AG04450 (cell line): ENCODE data around the gene TMEM232. TPM values are rescaled to one million over a fixed set of nuclear protein-coding genes. Genes with fewer than 3 reads are reported as not detected.

Experiments
- CTCF ChIA-PET: fragments of 300-600, 350-600 bp; formaldehyde crosslinking; extraction: SDS; loops from one replicate; lab custom pipeline; 2022; ENCODE audit warnings: antibody characterized with exemption, inconsistent platforms; lab: Charles Lee
- POLR2A ChIA-PET: fragments of 350-600 bp; formaldehyde crosslinking; extraction: SDS; loops from one replicate; lab custom pipeline; 2021; ENCODE audit warnings: antibody characterized with exemption, inconsistent platforms; lab: Yijun Ruan, JAX
- DNase-seq: peaks from one replicate; pipeline ENCODE4 v3.0.0-alpha.2; 2011; ENCODE audit warnings: low read depth, low spot score
- H3K27ac ChIP-seq: one replicate; pipeline ENCODE4 v1.5.1; 2012; ENCODE audit warnings: low read depth, low read length, control low read depth
- H3K27me3 ChIP-seq: one replicate; pipeline ENCODE4 v1.6.0; 2012; ENCODE audit warnings: low read length; ENCODE audit not compliant: control insufficient read depth, insufficient read depth
- H3K4me3 ChIP-seq: 2 replicates; pipeline ENCODE4 v1.5.1; 2011; ENCODE audit warnings: mild to moderate bottlenecking, low read depth, low read length, control low read depth
- H3K9me3 ChIP-seq: 2 replicates; pipeline ENCODE4 v1.5.1; 2012; ENCODE audit warnings: low read length; ENCODE audit not compliant: control insufficient read depth, insufficient read depth
- CTCF ChIP-seq: IDR thresholded peaks from 2 replicates; pipeline ENCODE4 v1.5.1; 2011; ENCODE audit warnings: low read depth, low read length, control low read depth, inconsistent platforms
- polyA plus RNA-seq: library from polyadenylated mRNA; depleted of rRNA; stranded (reverse); fragments of >200 nt; gene quantifications from 2 replicates; pipeline ENCODE4 v1.2.3, GENCODE V29; 2011

Gene TMEM232
- polyA plus RNA-seq, 1 experiment: 0.95 TPM

GRCh38 chr5:110383231-110383630, 343.2 kb downstream of the TMEM232 start:
- POLR2A ChIA-PET: no interaction called here
- CTCF ChIA-PET: no interaction called here

GRCh38 chr5:110377943-110378342, 348.5 kb downstream of the TMEM232 start:
- Histone ChIP-seq H3K9me3 (no peaks in the 10 kb centered on the region), H3K4me3 (no peak overlapping the region), H3K27ac (no peak overlapping the region), H3K27me3 (no peaks in the 10 kb centered on the region)
- CTCF ChIA-PET: no interaction called here
- POLR2A ChIA-PET: interaction anchor here (0.6 kb wide), 1 partner anchor 556 kb away, joined by 4 read pairs; no protein-coding TSS in a partner anchor
- DNase-seq: no peak
- TF ChIP-seq CTCF: no peak

More at GRCh38 chr5:110383231-110383630, 343.2 kb downstream of the TMEM232 start:
- H3K27ac ChIP-seq: no peak overlapping the region
- no peak overlapping the region for H3K4me3 ChIP-seq
- DNase-seq: no peak
- no peaks in the 10 kb centered on the region for H3K27me3 ChIP-seq
- no peak for TF ChIP-seq CTCF
- no peaks in the 10 kb centered on the region for H3K9me3 ChIP-seq

GRCh38 chr5:110377361-110377760, 349.1 kb downstream of the TMEM232 start:
- H3K27me3 ChIP-seq: no peaks in the 10 kb centered on the region
- H3K27ac ChIP-seq: no peak overlapping the region
- CTCF ChIA-PET: no interaction called here
- H3K4me3 ChIP-seq: no peak overlapping the region
- POLR2A ChIA-PET: interaction anchor here (0.6 kb wide), 1 partner anchor 555 kb away, joined by 4 read pairs; no protein-coding TSS in a partner anchor
- DNase-seq: no peak
- TF ChIP-seq CTCF: no peak
- no peaks in the 10 kb centered on the region for H3K9me3 ChIP-seq

- no peak for DNase-seq
- TF ChIP-seq CTCF: no peak
- Histone ChIP-seq H3K9me3 (no peaks in the 10 kb centered on the region), H3K27me3 (no peaks in the 10 kb centered on the region), H3K27ac (no peak overlapping the region), H3K4me3 (no peak overlapping the region)
- ChIA-PET POLR2A (no interaction called here), CTCF (no interaction called here)
These were observed 350.1 kb downstream of the TMEM232 start for GRCh38 chr5:110376281-110376951.

GRCh38 chr5:110371725-110372041, 354.8 kb downstream of the TMEM232 start:
- TF ChIP-seq CTCF: no peak
- no peak for DNase-seq
- POLR2A ChIA-PET: no interaction called here
- CTCF ChIA-PET: no interaction called here
- no peaks in the 10 kb centered on the region for H3K27me3 ChIP-seq
- H3K27ac ChIP-seq: no peak overlapping the region
- H3K4me3 ChIP-seq: no peak overlapping the region
- H3K9me3 ChIP-seq: no peaks in the 10 kb centered on the region
